AG04450 (cell line): ENCODE data around the gene DRD4. TPM values are rescaled to one million over a fixed set of nuclear protein-coding genes. Genes with fewer than 3 reads are reported as not detected.

ENCODE experiments used
- CTCF ChIA-PET: fragments of 300-600, 350-600 bp; formaldehyde crosslinking; extraction: SDS; loops from one replicate; lab custom pipeline; 2022; ENCODE audit warnings: antibody characterized with exemption, inconsistent platforms; lab: Charles Lee
- POLR2A ChIA-PET: fragments of 350-600 bp; formaldehyde crosslinking; extraction: SDS; loops from one replicate; lab custom pipeline; 2021; ENCODE audit warnings: antibody characterized with exemption, inconsistent platforms; lab: Yijun Ruan, JAX
- DNase-seq: peaks from one replicate; pipeline ENCODE4 v3.0.0-alpha.2; 2011; ENCODE audit warnings: low read depth, low spot score
- H3K27ac ChIP-seq: one replicate; pipeline ENCODE4 v1.5.1; 2012; ENCODE audit warnings: low read depth, low read length, control low read depth
- H3K27me3 ChIP-seq: one replicate; pipeline ENCODE4 v1.6.0; 2012; ENCODE audit warnings: low read length; ENCODE audit not compliant: control insufficient read depth, insufficient read depth
- H3K4me3 ChIP-seq: 2 replicates; pipeline ENCODE4 v1.5.1; 2011; ENCODE audit warnings: mild to moderate bottlenecking, low read depth, low read length, control low read depth
- H3K9me3 ChIP-seq: 2 replicates; pipeline ENCODE4 v1.5.1; 2012; ENCODE audit warnings: low read length; ENCODE audit not compliant: control insufficient read depth, insufficient read depth
- polyA plus RNA-seq: library from polyadenylated mRNA; depleted of rRNA; stranded (reverse); fragments of >200 nt; gene quantifications from 2 replicates; pipeline ENCODE4 v1.2.3, GENCODE V29; 2011
- TF ChIP-seq, protein P1 (sequence below): IDR thresholded peaks from 2 replicates; pipeline ENCODE4 v1.5.1; 2011; ENCODE audit warnings: low read depth, low read length, control low read depth, inconsistent platforms

Gene DRD4
- polyA plus RNA-seq, 1 experiment, result 0.05 TPM

DNA sequence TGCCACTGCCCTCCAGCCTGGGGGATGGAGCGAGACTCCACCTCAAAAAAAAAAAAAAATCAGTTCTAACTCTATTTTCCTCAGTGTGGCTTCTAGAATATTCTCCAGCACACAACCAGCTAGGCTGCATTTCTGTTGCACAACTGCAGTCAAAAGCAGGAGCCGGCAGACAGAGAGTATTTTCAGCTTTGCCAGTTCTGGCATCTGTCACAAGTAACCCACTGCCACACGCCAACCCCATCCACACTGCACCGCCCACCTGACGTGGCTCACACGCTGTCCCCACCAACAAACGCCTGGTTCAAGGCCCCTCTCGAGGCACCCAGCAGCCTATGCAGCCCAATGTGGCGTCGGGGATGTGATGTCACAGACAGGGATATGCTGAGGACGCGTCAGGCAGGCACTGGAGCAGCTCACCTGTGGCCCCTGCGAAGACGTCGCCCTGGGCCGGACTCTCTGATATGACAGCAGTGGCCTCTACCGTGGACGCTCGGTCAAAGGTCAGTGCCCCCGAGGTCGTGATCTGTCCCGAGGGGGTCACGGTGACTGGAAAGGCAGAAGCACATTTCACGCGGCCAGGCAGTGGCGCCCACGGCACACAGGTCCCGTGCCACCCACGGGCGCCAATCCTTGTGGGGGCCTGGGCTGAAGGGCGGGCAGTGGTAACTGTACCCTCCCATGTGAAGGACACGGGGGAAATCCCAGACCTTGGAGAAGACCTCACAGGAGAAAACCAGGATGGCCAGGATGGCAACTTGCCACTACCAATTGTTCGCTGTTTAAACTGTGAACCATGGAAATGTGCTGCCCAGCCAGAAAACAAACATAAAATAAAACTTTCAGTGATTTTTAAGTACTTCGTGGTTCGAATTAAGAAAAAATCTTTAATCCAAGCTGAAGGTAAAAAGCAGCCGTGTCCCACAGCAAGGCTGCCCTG lies 42.5 kb downstream of the DRD4 start:
- Histone ChIP-seq H3K27me3 (no peaks in the 10 kb centered on the region), H3K4me3 (no peak overlapping the region), H3K9me3 (no peaks in the 10 kb centered on the region; the same call in 1 of the 2 replicates), H3K27ac (no peak overlapping the region)
- TF ChIP-seq, protein P1, sequence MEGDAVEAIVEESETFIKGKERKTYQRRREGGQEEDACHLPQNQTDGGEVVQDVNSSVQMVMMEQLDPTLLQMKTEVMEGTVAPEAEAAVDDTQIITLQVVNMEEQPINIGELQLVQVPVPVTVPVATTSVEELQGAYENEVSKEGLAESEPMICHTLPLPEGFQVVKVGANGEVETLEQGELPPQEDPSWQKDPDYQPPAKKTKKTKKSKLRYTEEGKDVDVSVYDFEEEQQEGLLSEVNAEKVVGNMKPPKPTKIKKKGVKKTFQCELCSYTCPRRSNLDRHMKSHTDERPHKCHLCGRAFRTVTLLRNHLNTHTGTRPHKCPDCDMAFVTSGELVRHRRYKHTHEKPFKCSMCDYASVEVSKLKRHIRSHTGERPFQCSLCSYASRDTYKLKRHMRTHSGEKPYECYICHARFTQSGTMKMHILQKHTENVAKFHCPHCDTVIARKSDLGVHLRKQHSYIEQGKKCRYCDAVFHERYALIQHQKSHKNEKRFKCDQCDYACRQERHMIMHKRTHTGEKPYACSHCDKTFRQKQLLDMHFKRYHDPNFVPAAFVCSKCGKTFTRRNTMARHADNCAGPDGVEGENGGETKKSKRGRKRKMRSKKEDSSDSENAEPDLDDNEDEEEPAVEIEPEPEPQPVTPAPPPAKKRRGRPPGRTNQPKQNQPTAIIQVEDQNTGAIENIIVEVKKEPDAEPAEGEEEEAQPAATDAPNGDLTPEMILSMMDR, result no peak
- ChIA-PET CTCF (no interaction called here), POLR2A (no interaction called here)
- DNase-seq, result no peak

DNA sequence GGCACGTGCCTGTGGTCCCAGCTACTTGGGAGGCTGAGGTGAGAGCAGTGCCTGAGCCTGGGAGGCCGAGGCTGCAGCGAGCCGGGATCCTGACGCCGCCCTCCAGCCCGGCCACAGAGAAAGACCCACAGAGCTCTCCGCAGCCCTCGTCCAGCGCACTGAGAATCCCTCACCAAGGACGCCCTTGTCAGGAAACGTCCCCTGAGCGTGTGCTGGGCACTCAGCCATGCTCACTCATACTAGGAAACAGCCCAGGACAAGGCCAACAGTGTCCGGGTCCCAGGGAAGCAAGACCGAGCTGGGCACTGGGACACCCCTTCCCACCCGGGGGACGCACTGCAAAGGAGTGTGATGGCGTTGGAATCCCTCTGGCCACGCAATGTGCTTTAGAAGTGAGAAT lies 43.4 kb downstream of the DRD4 start:
- Histone ChIP-seq H3K9me3 (no peaks in the 10 kb centered on the region; the same call in 1 of the 2 replicates), H3K4me3 (no peak overlapping the region), H3K27ac (no peak overlapping the region), H3K27me3 (no peaks in the 10 kb centered on the region)
- no peak for DNase-seq
- CTCF ChIA-PET, result no interaction called here
- TF ChIP-seq, protein P1, result no peak
- POLR2A ChIA-PET, result no interaction called here

DNA sequence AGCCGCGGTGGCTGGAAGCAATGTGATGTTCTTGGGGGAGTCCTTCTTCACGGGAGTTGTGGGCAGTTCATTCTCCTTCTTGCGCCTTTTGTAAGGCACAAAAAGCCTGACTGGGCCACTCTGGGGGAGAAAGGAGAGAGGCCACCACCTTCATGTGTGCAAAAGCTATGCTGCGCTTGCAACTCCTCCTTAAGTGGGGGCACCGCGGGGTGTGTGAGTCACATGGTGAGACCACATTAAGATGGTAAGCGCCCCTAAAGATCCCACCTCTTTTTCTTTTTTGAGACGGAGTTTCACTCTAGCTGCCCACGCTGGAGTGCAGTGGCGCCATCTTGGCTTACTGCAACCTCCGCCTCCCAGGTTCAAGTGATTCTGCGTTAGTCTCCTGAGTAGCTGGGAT lies 43.9 kb downstream of the DRD4 start:
- ChIA-PET CTCF (no interaction called here), POLR2A (no interaction called here)
- H3K27me3 ChIP-seq, result no peaks in the 10 kb centered on the region
- TF ChIP-seq, protein P1, result no peak
- DNase-seq, result no peak
- no peak overlapping the region for H3K27ac ChIP-seq
- H3K9me3 ChIP-seq, result no peaks in the 10 kb centered on the region; the same call in 1 of the 2 replicates
- no peak overlapping the region for H3K4me3 ChIP-seq

DNA sequence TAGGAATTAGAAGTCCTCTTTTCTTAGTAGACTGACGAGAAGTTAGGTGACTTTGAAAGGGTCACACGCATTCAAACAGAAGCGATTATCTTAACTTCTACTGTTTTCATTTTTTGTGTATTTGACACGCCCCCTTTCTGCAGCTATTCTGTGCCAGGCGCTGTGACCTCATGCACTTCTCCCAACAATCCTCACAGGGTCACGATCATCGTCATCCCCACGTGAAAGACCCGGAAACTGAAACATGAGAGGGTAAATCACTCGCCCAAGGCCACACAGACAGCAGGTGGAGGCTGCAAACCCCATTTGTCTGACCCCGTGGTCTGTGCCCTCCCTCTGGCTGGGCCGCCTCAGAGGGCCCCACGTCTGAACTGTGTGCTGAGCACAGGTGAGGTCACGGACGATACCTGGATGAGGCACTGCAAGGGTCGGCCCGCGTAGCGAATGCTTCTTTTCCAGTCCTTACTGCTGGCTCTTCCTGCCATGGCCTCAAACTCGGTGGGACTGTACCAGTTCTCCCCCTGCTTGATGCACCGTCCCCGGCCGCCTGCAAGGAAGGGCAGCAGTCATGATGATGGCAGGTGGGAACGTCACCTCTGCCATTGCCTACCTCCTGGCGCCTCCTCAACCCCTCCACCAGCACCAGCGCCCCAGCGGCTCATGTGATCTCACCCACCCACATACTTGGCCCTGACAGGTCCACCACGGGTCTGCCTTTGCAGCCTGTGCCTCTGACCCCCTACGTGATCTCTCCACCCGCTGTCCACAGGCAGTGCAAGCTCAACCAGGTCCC lies 49.6 kb downstream of the DRD4 start:
- Histone ChIP-seq H3K27me3 (no peaks in the 10 kb centered on the region), H3K9me3 (no peaks in the 10 kb centered on the region; the same call in 1 of the 2 replicates), H3K4me3 (no peak overlapping the region), H3K27ac (no peak overlapping the region)
- POLR2A ChIA-PET, result no interaction called here
- CTCF ChIA-PET, result no interaction called here
- DNase-seq, result no peak
- TF ChIP-seq, protein P1, result no peak
